HG02571 (cell line): ENCODE data around the gene PXMP4.

Source experiments
- ATAC-seq: cut with Tn5 transposase; IDR thresholded peaks from one replicate; pipeline ENCODE4 v1.9.1; 2021; ENCODE audit warnings: mild to moderate bottlenecking, moderate library complexity; ENCODE audit not compliant: unreplicated experiment

The PXMP4 gene

GRCh38 chr20:33671573-33672288, 48.4 kb downstream of the PXMP4 start:
- no peak for ATAC-seq

GRCh38 chr20:33670715-33671499, 49.2 kb downstream of the PXMP4 start:
- no peak for ATAC-seq

- ATAC-seq = no peak
These were observed 50.1 kb downstream of the PXMP4 start for GRCh38 chr20:33669873-33670640.

GRCh38 chr20:33669224-33669623, 50.9 kb downstream of the PXMP4 start:
- no peak for ATAC-seq

- no peak for ATAC-seq
These were observed 51.5 kb downstream of the PXMP4 start for GRCh38 chr20:33668466-33669155.

- peak; percentile 30 for ATAC-seq
These were observed 52.2 kb downstream of the PXMP4 start for GRCh38 chr20:33667676-33668465.

- peak; percentile 4 for ATAC-seq
These were observed 52.9 kb downstream of the PXMP4 start for GRCh38 chr20:33667245-33667675.

GRCh38 chr20:33666293-33667244, 53.5 kb downstream of the PXMP4 start, which contains the start of gene ACTL10:
Gene ACTL10, plus strand, starts transcription at chr20:33666943. Its CDS starts 555 bp downstream, at chr20:33667498.
- peak; percentile 65 for ATAC-seq

- ATAC-seq = no peak
These were observed 55.4 kb downstream of the PXMP4 start for GRCh38 chr20:33664762-33665144.

GRCh38 chr20:33664085-33664761, 55.9 kb downstream of the PXMP4 start:
- ATAC-seq = no peak

GRCh38 chr20:33663161-33664084, 56.7 kb downstream of the PXMP4 start:
- peak; percentile 38 for ATAC-seq

- no peak for ATAC-seq
These were observed 57.9 kb downstream of the PXMP4 start, which contains the start of gene C20orf144 for GRCh38 chr20:33662172-33662571. Gene C20orf144, plus strand, starts transcription at chr20:33662327. Its CDS starts 19 bp downstream, at chr20:33662346.

GRCh38 chr20:33660685-33661058, 59.4 kb downstream of the PXMP4 start:
- ATAC-seq = no peak

GRCh38 chr20:33660035-33660684, 60.0 kb downstream of the PXMP4 start:
- no peak for ATAC-seq

GRCh38 chr20:33659341-33660034, 60.6 kb downstream of the PXMP4 start:
- no peak for ATAC-seq

GRCh38 chr20:33658929-33659328, 61.2 kb downstream of the PXMP4 start:
- ATAC-seq = no peak
